ENCODE data around the gene GRM4.

Gene GRM4

GRCh38 chr6:34085453-34086170 is 60.3 kb downstream of the GRM4 start:
- no peak for TF ChIP-seq TEAD4 (IDR thresholded peaks at IDR 0.05)
- no peak for TF ChIP-seq USF1 (IDR thresholded peaks at IDR 0.05)
- TF ChIP-seq TCF12 (IDR thresholded peaks at IDR 0.05; ENCODE audit: low read depth): no peak
- TF ChIP-seq EGR1 (IDR thresholded peaks at IDR 0.05): no peak
- no peak for TF ChIP-seq RAD21 (IDR thresholded peaks at IDR 0.05; ENCODE audit: low read depth)
- TF ChIP-seq CEBPB (IDR thresholded peaks at IDR 0.05): no peak
- no peak for TF ChIP-seq ZBTB7A (IDR thresholded peaks at IDR 0.05; ENCODE audit: low read depth)
- TF ChIP-seq EP300 (IDR thresholded peaks at IDR 0.05; ENCODE audit: borderline replicate concordance): no peak
- no peak for TF ChIP-seq TAF1 (IDR thresholded peaks at IDR 0.05; ENCODE audit: low read depth)
- no peak for TF ChIP-seq NFIC (IDR thresholded peaks at IDR 0.05)
- TF ChIP-seq YY1 (IDR thresholded peaks at IDR 0.05; ENCODE audit: low read depth): no peak
- no peak for TF ChIP-seq FOXM1 (IDR thresholded peaks at IDR 0.05; ENCODE audit: borderline replicate concordance, low read depth)
- TF ChIP-seq CREB1 (IDR thresholded peaks at IDR 0.05; ENCODE audit: low read depth): no peak

- no peak for TF ChIP-seq YY1 (IDR thresholded peaks at IDR 0.05; ENCODE audit: low read depth)
- TF ChIP-seq REST (IDR thresholded peaks at IDR 0.05; ENCODE audit: low read depth): no peak
- TF ChIP-seq RAD21 (IDR thresholded peaks at IDR 0.05; ENCODE audit: low read depth): no peak
- no peak for TF ChIP-seq ZBTB7A (IDR thresholded peaks at IDR 0.05; ENCODE audit: low read depth)
- TF ChIP-seq MAX (IDR thresholded peaks at IDR 0.05): no peak
Measured at GRCh38 chr6:34084591-34085290, 61.1 kb downstream of the GRM4 start.

- TF ChIP-seq CREB1 (IDR thresholded peaks at IDR 0.05; ENCODE audit: low read depth) (no peak), TAF1 (IDR thresholded peaks at IDR 0.05; ENCODE audit: low read depth) (no peak), RAD21 (IDR thresholded peaks at IDR 0.05; ENCODE audit: low read depth) (no peak), ZBTB7A (IDR thresholded peaks at IDR 0.05; ENCODE audit: low read depth) (no peak), MAX (IDR thresholded peaks at IDR 0.05) (no peak), TCF12 (IDR thresholded peaks at IDR 0.05; ENCODE audit: low read depth) (no peak), USF1 (IDR thresholded peaks at IDR 0.05) (no peak), NFIC (IDR thresholded peaks at IDR 0.05) (no peak), EP300 (IDR thresholded peaks at IDR 0.05; ENCODE audit: borderline replicate concordance) (no peak), CEBPB (IDR thresholded peaks at IDR 0.05) (no peak), REST (IDR thresholded peaks at IDR 0.05; ENCODE audit: low read depth) (no peak)
Measured at GRCh38 chr6:34082864-34083626, 62.8 kb downstream of the GRM4 start.

- TF ChIP-seq FOXM1 (IDR thresholded peaks at IDR 0.05; ENCODE audit: borderline replicate concordance, low read depth): no peak
- TF ChIP-seq NFIC (IDR thresholded peaks at IDR 0.05): no peak
- TF ChIP-seq RAD21 (IDR thresholded peaks at IDR 0.05; ENCODE audit: low read depth): no peak
- no peak for TF ChIP-seq YY1 (IDR thresholded peaks at IDR 0.05; ENCODE audit: low read depth)
- TF ChIP-seq USF1 (IDR thresholded peaks at IDR 0.05): no peak
- TF ChIP-seq CEBPB (IDR thresholded peaks at IDR 0.05): no peak
- TF ChIP-seq EP300 (IDR thresholded peaks at IDR 0.05; ENCODE audit: borderline replicate concordance): no peak
- no peak for TF ChIP-seq CREB1 (IDR thresholded peaks at IDR 0.05; ENCODE audit: low read depth)
- TF ChIP-seq REST (IDR thresholded peaks at IDR 0.05; ENCODE audit: low read depth): no peak
- TF ChIP-seq MAX (IDR thresholded peaks at IDR 0.05): no peak
- no peak for TF ChIP-seq TAF1 (IDR thresholded peaks at IDR 0.05; ENCODE audit: low read depth)
- no peak for TF ChIP-seq TEAD4 (IDR thresholded peaks at IDR 0.05)
Measured at GRCh38 chr6:34082348-34082747, 63.5 kb downstream of the GRM4 start.
